HepG2 (cell line): ENCODE data around the gene CERS1. TPM values are rescaled to one million over a fixed set of nuclear protein-coding genes. Genes with fewer than 3 reads are reported as not detected.

Experiments used
- MEF2D ChIP-seq: sonication (generic); formaldehyde crosslinking; IDR thresholded peaks from 2 replicates; pipeline ENCODE4 v1.5.1; 2020; ENCODE audit warnings: mild to moderate bottlenecking, missing genetic modification reagents
- PTBP1 ChIP-seq: fragments of 200-400 bp; formaldehyde crosslinking; IDR thresholded peaks from 2 replicates; pipeline ENCODE4 v1.6.1; 2018; ENCODE audit warnings: low read length, low read depth; ENCODE audit not compliant: poor library complexity, severe bottlenecking
- ZBTB37 ChIP-seq: sonication (generic); formaldehyde crosslinking; IDR thresholded peaks from 2 replicates; pipeline ENCODE4 v1.4.0; 2020; ENCODE audit warnings: mild to moderate bottlenecking, missing genetic modification reagents
- ZNF274 ChIP-seq: sonication (generic); formaldehyde crosslinking; IDR thresholded peaks from 2 replicates; pipeline ENCODE4 v1.5.1; 2020; ENCODE audit warnings: mild to moderate bottlenecking, missing genetic modification reagents
- ZNF3 ChIP-seq: IDR thresholded peaks from 2 replicates; pipeline ENCODE4 v1.7.0; 2017; ENCODE audit warnings: inconsistent platforms
- ZNF414 ChIP-seq: sonication (generic); formaldehyde crosslinking; IDR thresholded peaks from 2 replicates; pipeline ENCODE4 v1.5.0; 2020; ENCODE audit warnings: missing genetic modification reagents
- ZNF460 ChIP-seq: sonication (generic); formaldehyde crosslinking; IDR thresholded peaks from 2 replicates; pipeline ENCODE4 v1.5.1; 2020; ENCODE audit warnings: missing genetic modification reagents, mild to moderate bottlenecking, borderline replicate concordance
- ZNF501 ChIP-seq: sonication (generic); formaldehyde crosslinking; IDR thresholded peaks from 2 replicates; pipeline ENCODE4 v1.5.1; 2020; ENCODE audit warnings: mild to moderate bottlenecking, moderate library complexity, missing genetic modification reagents
- ZNF558 ChIP-seq: sonication (generic); formaldehyde crosslinking; IDR thresholded peaks from 2 replicates; pipeline ENCODE4 v1.9.0; 2022; ENCODE audit warnings: mild to moderate bottlenecking, missing genetic modification reagents, borderline replicate concordance
- polyA plus RNA-seq, 8 experiments: library from polyadenylated mRNA; depleted of rRNA in 3 of 8; stranded (reverse) in 7 of 8; unstranded in 1 of 8; fragments of >200 nt; fragmentation: Illumina TruSeq in 4 of 8; extraction: Trizol in 4 of 8; gene quantifications; 2 replicates each; pipeline versions ENCODE4 v1.2.1 to v1.2.3, GENCODE V29; 2011 to 2016; ENCODE audit warnings: low read depth in 4 of 8, missing spikeins in 1 of 8, mixed read lengths in 1 of 8; ENCODE audit not compliant: insufficient read depth in 1 of 8
- total RNA-seq, 5 experiments: library from RNA; depleted of rRNA; stranded (reverse); fragments of >200 nt; fragmentation: Illumina TruSeq; extraction: Trizol; gene quantifications; 2 replicates each; pipeline ENCODE4 v1.2.3, GENCODE V29; 2016; ENCODE audit warnings: low read depth in 1 of 5
- TF ChIP-seq, protein P1 (sequence below): sonication (generic); formaldehyde crosslinking; IDR thresholded peaks from one replicate; pipeline ENCODE4 v1.5.1; 2020; ENCODE audit warnings: mild to moderate bottlenecking, missing genetic modification reagents; ENCODE audit errors: not compliant biosample characterization
- TF ChIP-seq, protein P2 (sequence below), 2 experiments: sonication (generic) in 1 of 2; formaldehyde crosslinking in 1 of 2; IDR thresholded peaks; 2 replicates each; pipeline versions ENCODE4 v1.4.0 to v1.6.1; 2018 to 2020; ENCODE audit warnings: missing genetic modification reagents in 2 of 2, borderline replicate concordance in 1 of 2, low read depth in 1 of 2, mild to moderate bottlenecking in 1 of 2, missing biosample characterization in 1 of 2
- TF ChIP-seq, protein P3 (sequence below): sonication (generic); formaldehyde crosslinking; IDR thresholded peaks from 2 replicates; pipeline ENCODE4 v1.4.0; 2020; ENCODE audit warnings: missing genetic modification reagents

The CERS1 gene
- total and polyA plus RNA-seq, 2 of the 13 experiments (the other 11 are each of a cell fraction or from before 2014, with no cell fraction given), result 4.6 to 9.8 TPM

GRCh38 chr19:18865973-18866799 lies 29.8 kb downstream of the CERS1 start (continued):
- TF ChIP-seq ZNF460 (CRISPR knock-in tag), result no peak
- TF ChIP-seq, protein P1, sequence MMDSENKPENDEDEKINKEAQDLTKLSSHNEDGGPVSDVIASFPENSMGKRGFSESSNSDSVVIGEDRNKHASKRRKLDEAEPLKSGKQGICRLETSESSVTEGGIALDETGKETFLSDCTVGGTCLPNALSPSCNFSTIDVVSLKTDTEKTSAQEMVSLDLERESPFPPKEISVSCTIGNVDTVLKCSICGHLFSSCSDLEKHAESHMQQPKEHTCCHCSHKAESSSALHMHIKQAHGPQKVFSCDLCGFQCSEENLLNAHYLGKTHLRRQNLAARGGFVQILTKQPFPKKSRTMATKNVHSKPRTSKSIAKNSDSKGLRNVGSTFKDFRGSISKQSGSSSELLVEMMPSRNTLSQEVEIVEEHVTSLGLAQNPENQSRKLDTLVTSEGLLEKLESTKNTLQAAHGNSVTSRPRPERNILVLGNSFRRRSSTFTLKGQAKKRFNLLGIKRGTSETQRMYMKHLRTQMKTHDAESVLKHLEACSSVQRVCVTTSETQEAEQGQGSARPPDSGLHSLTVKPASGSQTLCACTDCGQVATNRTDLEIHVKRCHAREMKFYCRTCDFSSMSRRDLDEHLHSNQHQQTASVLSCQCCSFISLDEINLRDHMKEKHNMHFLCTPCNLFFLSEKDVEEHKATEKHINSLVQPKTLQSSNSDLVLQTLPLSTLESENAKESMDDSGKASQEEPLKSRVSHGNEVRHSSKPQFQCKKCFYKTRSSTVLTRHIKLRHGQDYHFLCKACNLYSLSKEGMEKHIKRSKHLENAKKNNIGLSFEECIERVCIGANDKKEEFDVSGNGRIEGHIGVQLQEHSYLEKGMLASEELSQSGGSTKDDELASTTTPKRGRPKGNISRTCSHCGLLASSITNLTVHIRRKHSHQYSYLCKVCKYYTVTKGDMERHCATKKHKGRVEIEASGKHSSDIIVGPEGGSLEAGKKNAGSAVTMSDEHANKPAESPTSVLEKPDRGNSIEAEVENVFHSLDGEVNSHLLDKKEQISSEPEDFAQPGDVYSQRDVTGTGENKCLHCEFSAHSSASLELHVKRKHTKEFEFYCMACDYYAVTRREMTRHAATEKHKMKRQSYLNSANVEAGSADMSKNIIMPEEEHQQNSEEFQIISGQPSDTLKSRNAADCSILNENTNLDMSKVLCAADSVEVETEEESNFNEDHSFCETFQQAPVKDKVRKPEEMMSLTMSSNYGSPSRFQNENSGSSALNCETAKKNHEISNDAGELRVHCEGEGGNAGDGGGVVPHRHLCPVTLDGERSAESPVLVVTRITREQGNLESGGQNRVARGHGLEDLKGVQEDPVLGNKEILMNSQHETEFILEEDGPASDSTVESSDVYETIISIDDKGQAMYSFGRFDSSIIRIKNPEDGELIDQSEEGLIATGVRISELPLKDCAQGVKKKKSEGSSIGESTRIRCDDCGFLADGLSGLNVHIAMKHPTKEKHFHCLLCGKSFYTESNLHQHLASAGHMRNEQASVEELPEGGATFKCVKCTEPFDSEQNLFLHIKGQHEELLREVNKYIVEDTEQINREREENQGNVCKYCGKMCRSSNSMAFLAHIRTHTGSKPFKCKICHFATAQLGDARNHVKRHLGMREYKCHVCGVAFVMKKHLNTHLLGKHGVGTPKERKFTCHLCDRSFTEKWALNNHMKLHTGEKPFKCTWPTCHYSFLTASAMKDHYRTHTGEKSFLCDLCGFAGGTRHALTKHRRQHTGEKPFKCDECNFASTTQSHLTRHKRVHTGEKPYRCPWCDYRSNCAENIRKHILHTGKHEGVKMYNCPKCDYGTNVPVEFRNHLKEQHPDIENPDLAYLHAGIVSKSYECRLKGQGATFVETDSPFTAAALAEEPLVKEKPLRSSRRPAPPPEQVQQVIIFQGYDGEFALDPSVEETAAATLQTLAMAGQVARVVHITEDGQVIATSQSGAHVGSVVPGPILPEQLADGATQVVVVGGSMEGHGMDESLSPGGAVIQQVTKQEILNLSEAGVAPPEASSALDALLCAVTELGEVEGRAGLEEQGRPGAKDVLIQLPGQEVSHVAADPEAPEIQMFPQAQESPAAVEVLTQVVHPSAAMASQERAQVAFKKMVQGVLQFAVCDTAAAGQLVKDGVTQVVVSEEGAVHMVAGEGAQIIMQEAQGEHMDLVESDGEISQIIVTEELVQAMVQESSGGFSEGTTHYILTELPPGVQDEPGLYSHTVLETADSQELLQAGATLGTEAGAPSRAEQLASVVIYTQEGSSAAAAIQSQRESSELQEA (CRISPR knock-in tag), result no peak
- TF ChIP-seq, protein P2, sequence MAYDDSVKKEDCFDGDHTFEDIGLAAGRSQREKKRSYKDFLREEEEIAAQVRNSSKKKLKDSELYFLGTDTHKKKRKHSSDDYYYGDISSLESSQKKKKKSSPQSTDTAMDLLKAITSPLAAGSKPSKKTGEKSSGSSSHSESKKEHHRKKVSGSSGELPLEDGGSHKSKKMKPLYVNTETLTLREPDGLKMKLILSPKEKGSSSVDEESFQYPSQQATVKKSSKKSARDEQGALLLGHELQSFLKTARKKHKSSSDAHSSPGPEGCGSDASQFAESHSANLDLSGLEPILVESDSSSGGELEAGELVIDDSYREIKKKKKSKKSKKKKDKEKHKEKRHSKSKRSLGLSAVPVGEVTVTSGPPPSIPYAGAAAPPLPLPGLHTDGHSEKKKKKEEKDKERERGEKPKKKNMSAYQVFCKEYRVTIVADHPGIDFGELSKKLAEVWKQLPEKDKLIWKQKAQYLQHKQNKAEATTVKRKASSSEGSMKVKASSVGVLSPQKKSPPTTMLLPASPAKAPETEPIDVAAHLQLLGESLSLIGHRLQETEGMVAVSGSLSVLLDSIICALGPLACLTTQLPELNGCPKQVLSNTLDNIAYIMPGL (CRISPR knock-in tag; IDR thresholded peaks at IDR 0.05; ENCODE audit: borderline replicate concordance in 1 of 2, low read depth in 1 of 2), result peak; percentile 72 to 73; a peak in 3 of 4 replicates
- TF ChIP-seq MEF2D (CRISPR knock-in tag), result no peak
- no peak for TF ChIP-seq ZNF414 (CRISPR knock-in tag)
- no peak for TF ChIP-seq ZNF558 (CRISPR knock-in tag)
- no peak for TF ChIP-seq ZNF3
- TF ChIP-seq, protein P3, sequence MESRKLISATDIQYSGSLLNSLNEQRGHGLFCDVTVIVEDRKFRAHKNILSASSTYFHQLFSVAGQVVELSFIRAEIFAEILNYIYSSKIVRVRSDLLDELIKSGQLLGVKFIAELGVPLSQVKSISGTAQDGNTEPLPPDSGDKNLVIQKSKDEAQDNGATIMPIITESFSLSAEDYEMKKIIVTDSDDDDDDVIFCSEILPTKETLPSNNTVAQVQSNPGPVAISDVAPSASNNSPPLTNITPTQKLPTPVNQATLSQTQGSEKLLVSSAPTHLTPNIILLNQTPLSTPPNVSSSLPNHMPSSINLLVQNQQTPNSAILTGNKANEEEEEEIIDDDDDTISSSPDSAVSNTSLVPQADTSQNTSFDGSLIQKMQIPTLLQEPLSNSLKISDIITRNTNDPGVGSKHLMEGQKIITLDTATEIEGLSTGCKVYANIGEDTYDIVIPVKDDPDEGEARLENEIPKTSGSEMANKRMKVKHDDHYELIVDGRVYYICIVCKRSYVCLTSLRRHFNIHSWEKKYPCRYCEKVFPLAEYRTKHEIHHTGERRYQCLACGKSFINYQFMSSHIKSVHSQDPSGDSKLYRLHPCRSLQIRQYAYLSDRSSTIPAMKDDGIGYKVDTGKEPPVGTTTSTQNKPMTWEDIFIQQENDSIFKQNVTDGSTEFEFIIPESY, result peak; percentile 99
- 0 out of 2 replicates have a peak, but pooled peaks have one; percentile 23 for TF ChIP-seq ZNF501
- TF ChIP-seq ZBTB37 (CRISPR knock-in tag), result no peak
- no peak for TF ChIP-seq ZNF274 (CRISPR knock-in tag)
- TF ChIP-seq PTBP1, result no peak
